ENCODE data around the gene F10.
"Not testable (repeated sequence)": the region's sequence is repeated elsewhere in the genome, so short reads cannot be mapped to it uniquely, and the experiment has no call there.

Gene F10

GRCh38 chr13:113086991-113087922, 35.3 kb upstream of the F10 start:
- FAIRE-seq: no peak

DNA sequence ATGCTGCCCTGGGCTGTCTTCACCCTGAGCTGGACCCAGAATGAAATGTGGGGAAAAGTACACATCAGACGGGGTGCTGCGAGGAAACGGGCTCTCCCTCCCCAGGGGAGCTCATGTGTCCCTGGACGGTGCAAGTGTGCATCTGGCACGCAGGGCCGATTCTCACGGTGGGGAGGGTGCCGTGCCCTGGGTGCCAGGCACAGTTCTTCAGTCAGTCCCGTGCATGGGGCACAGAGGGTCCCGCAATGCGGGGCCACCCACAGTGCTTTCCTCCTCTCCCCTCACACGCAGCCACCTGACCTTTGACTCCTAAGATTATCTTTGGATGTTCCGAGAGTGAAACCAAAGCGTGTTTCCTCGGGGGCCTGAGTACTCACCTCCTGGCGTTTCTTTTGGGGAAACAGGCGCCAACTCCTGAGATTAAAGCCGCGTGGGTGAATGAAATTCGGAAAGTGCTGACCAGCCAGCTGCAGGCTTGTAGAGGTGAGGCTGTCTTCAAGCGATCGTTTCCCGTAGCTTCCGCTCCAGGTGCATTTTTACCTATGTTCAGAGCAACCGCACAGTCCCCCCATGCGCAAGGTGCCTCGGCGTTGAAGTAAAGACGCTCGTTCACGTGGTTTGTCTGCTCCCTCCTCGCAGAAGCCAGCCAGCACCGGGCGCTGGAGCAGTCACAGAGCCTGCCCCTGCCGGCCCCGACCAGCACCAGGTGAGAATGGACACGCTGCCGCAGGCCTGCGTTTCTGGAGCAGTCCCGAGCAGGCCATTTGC, 34.5 kb upstream of the F10 start:
- no peak for FAIRE-seq

GRCh38 chr13:113088691-113089020, 33.9 kb upstream of the F10 start:
- FAIRE-seq: no peak

GRCh38 chr13:113089693-113090414, 32.7 kb upstream of the F10 start:
- FAIRE-seq: no peak

- no peak for FAIRE-seq
These were observed 32.2 kb upstream of the F10 start for GRCh38 chr13:113090415-113090770.

DNA sequence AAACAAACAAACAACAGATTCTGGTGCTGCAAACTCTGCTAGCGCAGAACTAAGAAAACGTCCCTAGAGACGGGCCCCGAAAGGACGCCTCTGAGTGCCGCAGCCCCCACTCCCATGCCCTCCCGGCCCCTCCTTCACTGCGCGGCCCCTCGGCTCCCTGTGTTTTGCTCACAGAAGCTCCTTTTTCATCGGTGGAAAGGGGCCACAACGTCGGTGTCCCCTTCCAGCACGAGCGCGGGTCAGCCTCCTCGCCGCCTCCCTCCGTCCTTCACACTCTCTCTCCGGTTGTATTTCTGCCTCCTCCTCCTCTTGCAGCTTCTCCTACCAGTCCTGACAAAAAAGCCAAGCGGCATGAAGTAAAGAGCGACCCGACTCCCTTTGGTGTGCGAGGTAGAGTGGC, 31.8 kb upstream of the F10 start:
- FAIRE-seq: no peak

DNA sequence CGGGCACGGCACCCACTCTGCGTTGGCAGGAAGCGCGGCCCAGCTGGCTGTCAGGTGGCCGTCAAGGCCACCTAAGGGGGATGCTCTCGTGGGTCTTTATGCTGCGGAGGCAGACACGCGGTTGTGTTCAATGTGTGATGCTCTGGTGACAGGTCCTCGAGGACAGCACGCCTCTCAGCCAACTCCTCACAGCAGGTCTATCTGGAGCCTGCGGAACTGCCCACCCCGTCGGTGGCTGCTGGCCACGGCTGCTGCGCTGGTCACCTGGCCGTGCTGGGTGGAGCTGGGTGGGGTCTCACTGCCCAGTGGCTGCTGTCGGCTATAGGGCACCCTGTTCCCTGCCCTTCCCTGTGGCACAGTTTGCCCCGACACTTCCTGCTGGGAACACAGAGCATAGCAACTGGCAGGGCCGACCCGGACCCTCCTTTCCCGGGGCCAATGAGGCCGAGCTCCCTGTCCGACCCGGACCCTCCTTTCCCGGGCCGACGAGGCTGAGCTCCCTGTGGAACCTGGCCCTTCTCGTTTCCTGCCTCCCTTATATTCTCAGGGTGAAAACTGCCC, 31.3 kb upstream of the F10 start:
- FAIRE-seq: no peak

DNA sequence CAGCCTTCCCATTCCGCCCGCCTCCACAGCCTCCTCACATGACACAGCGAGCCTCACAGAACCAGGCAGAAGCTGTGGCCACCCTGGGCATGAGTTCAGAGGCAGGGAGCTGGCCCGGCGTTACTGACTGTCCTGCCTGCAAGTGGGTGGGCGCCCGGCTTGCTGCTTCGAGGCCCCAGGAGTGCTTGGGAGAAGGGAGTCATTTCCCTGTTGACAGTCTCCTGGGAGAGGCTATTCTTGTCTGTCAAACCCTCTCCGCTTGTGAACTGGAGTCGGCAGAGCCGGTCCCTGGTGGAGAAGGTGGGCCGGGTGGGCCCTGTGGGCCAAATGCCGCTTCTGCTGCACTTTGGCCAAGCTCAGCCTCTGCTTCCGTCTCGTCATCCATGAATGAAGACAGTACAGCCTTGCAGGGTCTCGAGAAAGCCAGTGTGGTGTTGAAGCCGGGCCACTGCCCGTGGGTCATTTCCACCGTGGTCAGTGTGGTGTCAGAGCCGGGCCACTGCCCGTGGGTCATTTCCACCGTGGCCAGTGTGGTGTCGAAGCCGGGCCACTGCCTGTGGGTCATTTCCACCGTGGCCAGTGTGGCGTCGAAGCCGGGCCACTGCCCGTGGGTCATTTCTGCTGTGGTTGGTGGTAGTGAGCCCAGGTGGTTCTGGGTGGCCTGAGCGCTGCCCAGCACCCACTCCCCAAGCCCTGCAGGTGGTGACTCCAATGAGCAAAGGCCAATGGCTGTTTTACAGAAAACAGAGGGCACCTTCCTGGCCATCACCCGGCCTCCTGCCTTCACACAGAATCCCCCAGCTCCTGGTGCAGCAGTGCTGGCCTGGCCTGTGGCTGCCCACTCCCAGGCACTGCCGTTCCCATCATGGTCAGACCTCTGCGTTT, 30.5 kb upstream of the F10 start:
- no peak for FAIRE-seq

- FAIRE-seq: no peak
These were observed 29.6 kb upstream of the F10 start for GRCh38 chr13:113092776-113093579.

DNA sequence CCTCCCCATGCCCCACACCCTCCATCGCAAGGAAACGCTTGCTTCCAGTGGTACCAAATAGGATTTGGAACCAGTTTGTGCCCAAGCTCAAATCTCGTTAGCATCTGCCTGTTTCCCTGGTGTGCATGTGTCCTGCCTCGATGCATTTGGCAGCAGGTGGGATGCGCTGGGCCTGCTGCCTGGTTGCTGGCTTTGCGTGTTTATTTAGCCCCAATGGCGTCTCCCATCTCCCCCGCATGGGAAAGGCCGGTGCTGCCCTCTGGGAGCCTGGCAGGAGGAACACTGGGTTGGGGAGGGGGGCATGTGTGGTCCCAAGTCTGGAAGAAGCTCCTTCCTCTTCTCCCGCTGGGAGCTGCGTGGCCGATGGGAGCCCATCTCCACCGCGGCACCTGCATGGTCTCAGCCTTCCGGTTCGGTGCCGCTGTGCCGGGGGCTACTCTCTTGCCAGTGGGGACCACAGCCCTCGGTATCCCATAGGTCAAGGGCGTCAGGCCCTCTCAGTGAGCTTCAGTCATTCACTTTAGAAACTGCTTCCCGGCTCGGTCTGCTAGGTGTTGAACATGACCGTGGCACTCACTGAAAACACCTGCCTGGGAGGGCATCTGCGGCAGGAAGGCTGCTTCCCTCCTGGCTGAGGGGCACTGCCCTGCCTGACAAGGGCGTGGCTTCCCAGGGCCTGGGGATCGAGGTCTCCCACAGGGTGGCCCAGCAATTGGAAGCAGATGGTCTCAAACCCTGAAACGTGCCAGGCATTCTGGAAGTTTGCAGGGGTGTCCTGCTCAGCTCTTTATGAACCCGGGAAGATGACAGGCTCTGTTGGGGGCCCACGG, 28.8 kb upstream of the F10 start:
- no peak for FAIRE-seq

DNA sequence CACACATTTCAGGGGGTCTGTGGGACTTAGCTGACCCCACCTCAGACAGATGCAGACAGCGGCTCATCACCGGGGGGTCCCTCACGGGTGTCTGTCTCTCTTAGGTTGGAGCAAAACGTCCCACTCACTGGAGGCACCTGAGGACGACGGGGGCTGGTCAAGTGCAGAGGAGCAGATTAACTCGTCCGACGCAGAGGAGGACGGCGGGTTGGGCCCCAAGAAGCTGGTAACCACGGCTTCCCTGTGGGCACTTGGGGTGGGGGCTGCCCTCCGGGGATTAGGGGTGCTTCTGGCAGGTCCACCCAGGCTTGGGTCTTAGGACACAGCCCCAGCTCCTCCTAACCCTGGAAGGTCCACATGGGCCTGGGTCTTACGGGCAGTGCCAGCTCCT, 28.2 kb upstream of the F10 start:
- no peak for FAIRE-seq

- FAIRE-seq: no peak
These were observed 27.2 kb upstream of the F10 start for GRCh38 chr13:113095146-113096051.

GRCh38 chr13:113096052-113096744, 26.4 kb upstream of the F10 start:
- no peak for FAIRE-seq

DNA sequence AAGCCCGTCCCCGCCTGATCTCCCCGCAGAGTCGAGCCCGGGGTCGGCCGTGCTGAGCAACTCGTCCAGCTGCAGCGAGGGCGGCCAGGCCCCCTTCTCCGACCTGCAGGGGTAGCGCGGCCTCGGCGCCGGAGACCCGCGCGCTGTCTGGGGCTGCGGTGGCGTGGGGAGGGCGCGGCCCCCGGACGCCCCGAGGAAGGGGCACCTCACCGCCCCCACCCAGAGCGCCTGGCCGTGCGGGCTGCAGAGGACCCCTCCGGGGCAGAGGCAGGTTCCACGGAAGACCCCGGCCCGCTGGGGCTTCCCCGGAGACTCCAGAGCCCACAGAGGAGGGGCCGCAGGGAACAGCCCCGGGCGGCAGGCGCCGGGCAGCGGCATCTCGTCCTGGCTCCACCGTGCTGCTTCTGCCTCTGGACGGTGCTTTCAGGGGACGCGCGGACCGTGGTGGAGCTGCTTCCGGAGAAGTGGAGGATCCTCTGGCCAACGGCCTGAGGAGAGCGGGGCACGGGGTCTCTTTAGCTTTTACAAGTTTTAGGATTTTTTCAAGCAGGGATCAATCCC, 25.8 kb upstream of the F10 start:
- FAIRE-seq: no peak

GRCh38 chr13:113097651-113098050, 24.9 kb upstream of the F10 start:
- no peak for FAIRE-seq

- FAIRE-seq: no peak
These were observed 24.4 kb upstream of the F10 start for GRCh38 chr13:113098162-113098732.

DNA sequence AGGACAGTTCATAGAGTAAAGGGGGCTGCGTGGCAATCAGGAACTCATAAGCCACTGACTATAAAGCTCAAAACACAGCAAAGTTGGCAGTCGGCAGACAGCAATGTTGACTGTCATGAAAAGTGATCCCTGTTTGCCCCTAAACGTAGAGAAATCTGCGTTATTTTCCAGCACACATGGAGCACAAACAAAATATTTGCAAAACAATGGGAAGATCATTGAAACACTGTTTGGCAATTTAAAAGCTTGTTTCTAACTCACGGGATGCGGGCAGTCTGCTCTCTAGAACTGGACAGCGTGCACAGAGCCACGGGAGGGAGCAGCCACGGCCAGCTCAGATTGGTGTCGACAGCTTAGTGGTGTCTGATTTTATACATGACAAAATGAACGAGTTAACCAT, 23.5 kb upstream of the F10 start:
- no peak for FAIRE-seq

- not testable (repeated sequence) for FAIRE-seq
These were observed 20.3 kb upstream of the F10 start for GRCh38 chr13:113102302-113102701.

Data from endometrium (tissue), 2 donors.